Bone marrow (tissue), 2 donors: ENCODE results near the gene LUC7L.
"Not testable (repeated sequence)": the region's sequence is repeated elsewhere in the genome, so short reads cannot be mapped to it uniquely, and the experiment has no call there.

ENCODE experiments used
- DNase-seq, 2 donors: peaks; one replicate each; lab custom pipeline; 2025; lab: John Stamatoyannopoulos, UW

LUC7L gene

GRCh38 chr16:263182-263774 is 34.0 kb upstream of the LUC7L start:
- DNase-seq: no peak

DNA sequence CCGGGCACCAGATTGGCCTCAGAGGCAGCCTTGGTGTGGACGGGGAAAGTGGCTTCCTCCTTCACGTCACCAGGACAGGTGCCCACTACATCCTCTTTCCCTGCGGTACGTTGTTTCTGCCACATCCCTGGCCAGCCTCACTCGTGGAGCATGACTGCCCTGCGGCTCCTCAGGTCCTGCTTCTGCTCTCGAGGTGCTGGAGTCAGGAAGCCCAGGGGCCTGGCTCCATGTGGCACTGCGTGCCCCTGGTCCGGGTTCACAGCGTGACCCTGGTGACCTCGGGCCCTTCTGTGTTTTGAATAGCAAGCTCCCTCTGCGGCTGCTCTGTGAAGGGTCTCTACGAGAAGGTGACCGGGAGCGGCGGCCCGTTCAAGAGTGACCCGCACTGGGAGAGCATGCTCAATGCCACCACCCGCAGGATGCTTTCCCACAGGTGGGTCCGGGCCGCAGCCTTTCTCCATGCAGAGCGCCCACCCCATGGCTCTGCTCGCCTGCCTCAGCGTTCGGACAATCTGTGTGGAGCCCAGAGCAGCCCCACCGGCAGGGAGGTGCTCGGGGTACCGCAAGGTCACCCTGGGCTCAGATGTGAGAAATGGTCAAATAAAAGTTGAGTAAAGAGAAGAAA is 33.0 kb upstream of the LUC7L start:
- DNase-seq: no peak

DNA sequence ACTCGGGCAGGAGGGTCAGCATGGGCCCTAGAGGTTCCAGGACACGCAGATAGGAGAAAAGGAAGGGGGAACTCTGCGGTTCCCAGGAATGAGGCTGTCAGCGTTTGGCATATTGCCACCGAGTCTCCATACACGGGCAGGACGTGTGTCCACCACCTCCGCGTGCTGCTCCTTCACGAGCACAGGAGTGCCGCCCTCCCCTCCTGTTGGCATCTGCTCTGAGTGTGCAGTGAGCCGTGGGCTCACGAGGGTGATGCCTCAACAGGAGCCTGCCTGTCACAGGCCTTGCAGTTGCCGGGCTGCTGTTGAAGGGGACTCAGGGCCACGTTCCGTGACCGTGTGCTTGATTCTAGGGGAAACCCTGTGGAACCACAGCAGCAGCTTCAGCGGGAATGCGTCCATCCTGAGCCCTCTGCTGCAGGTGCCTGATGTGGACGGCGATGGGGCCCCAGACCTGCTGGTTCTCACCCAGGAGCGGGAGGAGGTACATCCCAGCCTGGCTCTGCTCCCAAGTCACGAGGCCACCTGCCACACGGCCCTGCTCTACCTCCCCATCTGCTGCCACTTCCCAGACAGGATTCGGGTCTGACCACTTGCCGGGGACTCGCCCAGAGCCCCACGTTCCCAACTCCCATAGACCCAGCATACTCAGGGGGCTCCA is 31.9 kb upstream of the LUC7L start:
- no peak for DNase-seq

DNA sequence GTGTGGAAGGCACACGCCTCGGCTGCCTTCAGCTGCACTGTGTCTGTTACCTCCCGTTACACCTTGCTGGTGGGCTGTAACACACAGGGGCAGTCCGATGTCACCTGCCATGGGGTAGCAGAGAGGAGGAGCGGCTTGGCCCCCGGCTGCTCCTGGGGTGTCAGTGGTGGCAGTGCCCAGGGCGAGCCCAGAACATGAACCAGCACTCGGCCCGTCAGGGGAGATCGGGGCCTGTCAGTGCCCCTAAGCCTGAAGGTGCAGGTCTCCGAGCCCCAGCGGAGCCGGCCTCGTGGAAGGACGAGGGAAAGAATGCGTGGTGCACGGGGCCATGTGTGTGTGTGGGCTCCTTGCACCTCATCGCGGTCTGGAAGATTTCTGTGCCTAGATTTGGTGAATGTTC is 31.1 kb upstream of the LUC7L start:
- no peak for DNase-seq

GRCh38 chr16:259814-260253 is 30.6 kb upstream of the LUC7L start:
- DNase-seq: no peak

DNA sequence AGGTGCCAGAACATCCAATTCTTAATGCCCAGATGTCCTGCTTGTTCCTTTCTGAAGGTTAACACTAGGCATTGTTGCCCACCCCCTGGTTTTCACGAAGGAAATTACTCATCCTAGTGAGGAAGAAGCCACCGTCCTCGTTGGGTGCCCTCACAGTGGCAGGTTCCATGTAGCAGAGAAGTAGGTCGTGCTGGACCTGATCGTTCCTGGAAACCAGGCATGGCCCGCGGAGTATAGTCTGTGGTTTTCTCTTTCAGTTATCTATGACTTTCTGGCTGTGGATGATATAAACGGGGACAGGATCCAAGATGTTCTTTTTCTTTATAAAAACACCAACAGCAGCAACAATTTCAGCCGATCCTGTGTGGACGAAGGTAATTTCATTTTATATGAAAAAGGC is 30.0 kb upstream of the LUC7L start:
- DNase-seq: no peak

GRCh38 chr16:258091-258490 is 28.8 kb upstream of the LUC7L start:
- DNase-seq: not testable (repeated sequence)

GRCh38 chr16:255183-255582 is 25.9 kb upstream of the LUC7L start:
- DNase-seq: no peak

DNA sequence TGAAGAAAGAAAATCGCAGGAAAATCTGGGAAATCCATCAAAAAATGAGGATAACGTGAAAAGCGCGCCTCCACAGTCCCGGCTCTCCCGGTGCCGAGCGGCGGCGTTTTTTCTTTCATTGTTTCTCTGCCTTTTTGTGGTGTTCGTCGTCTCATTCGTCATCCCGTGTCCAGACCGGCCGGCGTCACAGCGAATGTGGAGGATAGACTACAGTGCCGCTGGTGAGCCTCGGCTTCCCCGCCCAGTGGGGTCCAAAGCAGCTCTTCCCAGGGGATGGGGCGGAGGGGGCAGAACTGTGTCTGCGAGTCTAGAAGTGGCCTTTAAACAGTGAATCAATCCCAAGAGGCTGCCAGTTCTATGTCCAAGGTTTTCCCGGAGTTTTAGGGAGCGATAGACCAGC is 25.2 kb upstream of the LUC7L start:
- no peak for DNase-seq

- no peak for DNase-seq
Observed at GRCh38 chr16:253833-254232, 24.6 kb upstream of the LUC7L start.

GRCh38 chr16:252366-253337 is 23.4 kb upstream of the LUC7L start:
- DNase-seq: peak in 1 of 2 donors; percentile 25

DNA sequence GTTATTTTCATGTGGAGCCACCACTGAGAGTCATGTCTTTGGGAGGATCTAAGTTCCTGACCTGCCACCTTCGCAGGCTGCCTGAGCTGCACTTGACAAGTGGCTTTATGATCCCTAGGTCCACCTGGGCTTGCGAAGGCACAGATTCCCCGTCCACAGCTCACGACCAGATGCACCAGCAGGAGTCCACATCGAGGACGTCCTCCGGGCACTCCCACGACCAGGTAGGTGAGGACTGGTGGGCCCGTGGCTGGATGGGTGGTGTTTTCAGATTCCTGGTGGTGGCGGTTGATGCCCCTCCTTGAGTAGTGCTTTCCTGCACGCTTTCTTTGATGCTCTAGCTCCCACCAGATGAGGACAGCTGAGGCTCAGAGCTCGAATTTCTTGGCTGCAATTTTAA is 20.2 kb upstream of the LUC7L start:
- DNase-seq: no peak

GRCh38 chr16:247027-247426 is 17.8 kb upstream of the LUC7L start:
- no peak for DNase-seq

GRCh38 chr16:245105-245504 is 15.9 kb upstream of the LUC7L start:
- no peak for DNase-seq

DNA sequence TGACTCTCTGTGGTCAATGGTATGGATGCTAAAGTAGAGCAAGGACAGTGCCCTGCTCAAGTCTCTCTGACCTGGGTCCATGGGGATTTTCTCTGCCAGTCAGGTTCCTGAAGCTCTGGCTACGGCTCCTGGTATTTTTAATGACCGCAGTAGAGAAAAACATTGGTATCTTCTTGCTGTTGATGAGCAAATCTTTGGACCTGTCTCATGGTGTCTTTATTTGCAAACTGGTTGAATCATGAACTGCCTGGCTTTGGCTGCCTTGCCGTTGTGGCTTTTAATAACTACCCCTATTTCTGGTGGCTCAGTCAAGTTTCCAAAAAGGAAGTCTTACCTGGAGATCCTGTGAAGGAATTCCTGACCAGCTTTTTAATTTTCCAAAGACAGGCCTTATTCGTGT is 14.1 kb upstream of the LUC7L start:
- no peak for DNase-seq

- no peak for DNase-seq
Observed at GRCh38 chr16:242281-242680, 13.0 kb upstream of the LUC7L start.

- DNase-seq: no peak
Observed at GRCh38 chr16:240559-240958, 11.3 kb upstream of the LUC7L start.

GRCh38 chr16:239948-240277 is 10.7 kb upstream of the LUC7L start:
- DNase-seq: no peak

GRCh38 chr16:234468-235305 is 5.4 kb upstream of the LUC7L start, which contains the start of gene FAM234A:
TSS of gene FAM234A (plus strand) at chr16:234821. CDS start at chr16:254414, 19,593 bp downstream.
- DNase-seq: peak; percentile 65 to 98

DNA sequence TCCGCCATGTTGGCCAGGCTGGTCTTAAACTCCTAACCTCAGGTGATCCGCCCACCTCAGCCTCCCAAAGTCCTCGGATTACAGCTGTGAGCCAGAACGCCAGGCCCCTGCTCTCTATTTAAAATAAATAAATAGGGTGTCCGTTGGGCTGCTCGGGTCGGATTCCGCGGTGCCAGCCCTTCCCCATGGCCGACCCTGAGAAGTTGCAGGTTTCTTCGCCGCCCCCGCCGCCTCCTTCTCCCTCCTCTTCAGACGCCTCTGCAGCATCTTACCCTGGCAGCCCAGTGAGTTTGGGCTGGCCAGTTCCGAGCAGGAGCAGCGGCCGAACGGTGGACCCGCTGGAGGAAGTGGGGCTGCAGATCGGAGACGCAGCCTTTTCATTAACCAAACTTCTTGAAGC is 1.7 kb upstream of the LUC7L start:
- DNase-seq: no peak

GRCh38 chr16:230351-230750 is 1.1 kb upstream of the LUC7L start:
- DNase-seq: not testable (repeated sequence)
